ENCODE results near the gene TNIK.

Gene TNIK

GRCh38 chr3:171353423-171353822 lies 106.8 kb downstream of the TNIK start:
- peaks cover 75% of the 10 kb centered on the region for H3K4me1 Mint-ChIP-seq
- H3K4me3 Mint-ChIP-seq, result no peak overlapping the region
- no peaks in the 10 kb centered on the region for H3K9me3 Mint-ChIP-seq
- DNase-seq, result no peak
- H3K27ac Mint-ChIP-seq, result no peak overlapping the region
- H3K36me3 Mint-ChIP-seq (ENCODE audit: low read depth), result no peaks in the 10 kb centered on the region
- no peak for TF ChIP-seq CTCF (IDR thresholded peaks at IDR 0.05)
- H3K27me3 Mint-ChIP-seq (ENCODE audit: low read depth, poor library complexity), result peaks cover 3% of the 10 kb centered on the region

- Mint-ChIP-seq H3K4me3 (no peak overlapping the region), H3K27me3 (ENCODE audit: low read depth, poor library complexity) (no peaks in the 10 kb centered on the region)
These were observed 107.7 kb downstream of the TNIK start for GRCh38 chr3:171352387-171352935.

GRCh38 chr3:171351676-171352075 lies 108.5 kb downstream of the TNIK start:
- Mint-ChIP-seq H3K27ac (no peak overlapping the region), H3K4me1 (peaks cover 82% of the 10 kb centered on the region)

More at GRCh38 chr3:171352387-171352935, 107.7 kb downstream of the TNIK start:
- peaks cover 76% of the 10 kb centered on the region for H3K4me1 Mint-ChIP-seq
- no peak for DNase-seq
- no peaks in the 10 kb centered on the region for H3K9me3 Mint-ChIP-seq
- no peak overlapping the region for H3K27ac Mint-ChIP-seq
- H3K36me3 Mint-ChIP-seq (ENCODE audit: low read depth), result no peaks in the 10 kb centered on the region
- TF ChIP-seq CTCF (IDR thresholded peaks at IDR 0.05), result no peak

GRCh38 chr3:171350364-171350763 lies 109.8 kb downstream of the TNIK start:
- TF ChIP-seq CTCF (IDR thresholded peaks at IDR 0.05), result no peak
- Mint-ChIP-seq H3K4me1 (peaks cover 84% of the 10 kb centered on the region), H3K36me3 (ENCODE audit: low read depth) (no peaks in the 10 kb centered on the region), H3K27ac (no peak overlapping the region), H3K9me3 (no peaks in the 10 kb centered on the region), H3K27me3 (ENCODE audit: low read depth, poor library complexity) (no peaks in the 10 kb centered on the region), H3K4me3 (no peak overlapping the region)
- DNase-seq, result no peak

More at GRCh38 chr3:171351676-171352075, 108.5 kb downstream of the TNIK start:
- no peak for DNase-seq
- Mint-ChIP-seq H3K4me3 (no peak overlapping the region), H3K36me3 (ENCODE audit: low read depth) (no peaks in the 10 kb centered on the region), H3K9me3 (no peaks in the 10 kb centered on the region), H3K27me3 (ENCODE audit: low read depth, poor library complexity) (no peaks in the 10 kb centered on the region)
- TF ChIP-seq CTCF (IDR thresholded peaks at IDR 0.05), result no peak

GRCh38 chr3:171349392-171349791 lies 110.8 kb downstream of the TNIK start:
- Mint-ChIP-seq H3K4me3 (peak overlapping the region; percentile 13), H3K4me1 (peaks cover 80% of the 10 kb centered on the region), H3K27me3 (ENCODE audit: low read depth, poor library complexity) (no peaks in the 10 kb centered on the region), H3K27ac (no peak overlapping the region), H3K36me3 (ENCODE audit: low read depth) (no peaks in the 10 kb centered on the region), H3K9me3 (no peaks in the 10 kb centered on the region)
- DNase-seq, result no peak
- no peak for TF ChIP-seq CTCF (IDR thresholded peaks at IDR 0.05)

GRCh38 chr3:171348121-171348520 lies 112.1 kb downstream of the TNIK start:
- Mint-ChIP-seq H3K4me1 (peaks cover 68% of the 10 kb centered on the region), H3K27ac (peak overlapping the region; percentile 97), H3K4me3 (no peak overlapping the region), H3K27me3 (ENCODE audit: low read depth, poor library complexity) (no peaks in the 10 kb centered on the region), H3K36me3 (ENCODE audit: low read depth) (no peaks in the 10 kb centered on the region), H3K9me3 (peaks cover under 1% of the 10 kb centered on the region)
- no peak for TF ChIP-seq CTCF (IDR thresholded peaks at IDR 0.05)
- DNase-seq, result no peak
